Activated T-helper 1 cell treated with anti-CD3 and anti-CD28 coated beads, Interleukin-2, amount 50 U/mL, for 16 hours (primary cell): ENCODE results near the gene TIAM1.

Experiments used
- DNase-seq, 2 donors: peaks; one replicate each; pipeline ENCODE4 v3.0.0-alpha.2; 2020; ENCODE audit warnings: low read depth in 1 of 2, low spot score in 1 of 2

TIAM1 gene

DNA sequence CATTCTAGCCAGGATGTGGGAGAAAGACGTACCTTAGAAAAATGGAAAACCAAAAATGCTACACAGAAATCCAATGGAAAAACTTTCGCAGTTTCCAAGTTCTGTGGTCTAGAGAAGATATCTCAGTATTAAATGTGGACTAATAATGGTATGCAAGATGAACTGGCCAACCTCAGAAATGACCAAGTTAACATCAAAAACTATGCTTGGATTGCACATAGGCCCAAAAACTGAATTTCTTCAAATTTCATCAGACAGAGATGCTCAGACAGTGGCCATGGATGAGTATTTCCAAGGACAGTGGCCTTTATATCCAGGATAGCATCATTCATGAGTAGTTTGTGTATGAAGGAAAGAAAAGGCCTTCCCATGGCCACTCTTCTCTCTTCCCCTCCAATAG, 132.2 kb downstream of the TIAM1 start:
- no peak for DNase-seq

DNA sequence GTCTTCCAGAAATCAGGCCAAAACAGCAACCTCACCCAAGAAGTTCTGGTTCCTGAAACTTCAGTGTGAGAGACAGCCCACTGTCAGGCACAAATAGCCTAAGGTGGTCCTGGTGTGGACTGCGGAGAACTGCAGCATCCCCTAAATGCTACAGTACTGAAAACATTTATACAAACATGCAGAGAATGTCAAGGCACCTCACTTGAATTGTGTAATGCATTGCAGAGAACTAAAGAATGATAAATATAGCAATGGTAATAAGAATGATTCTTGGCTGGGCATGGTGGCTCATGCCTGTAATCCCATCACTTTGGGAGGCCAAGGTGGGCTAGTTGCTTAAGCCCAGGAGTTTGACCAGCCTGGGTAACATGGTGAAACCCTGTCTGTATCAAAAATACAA, 138.6 kb downstream of the TIAM1 start:
- no peak for DNase-seq

DNA sequence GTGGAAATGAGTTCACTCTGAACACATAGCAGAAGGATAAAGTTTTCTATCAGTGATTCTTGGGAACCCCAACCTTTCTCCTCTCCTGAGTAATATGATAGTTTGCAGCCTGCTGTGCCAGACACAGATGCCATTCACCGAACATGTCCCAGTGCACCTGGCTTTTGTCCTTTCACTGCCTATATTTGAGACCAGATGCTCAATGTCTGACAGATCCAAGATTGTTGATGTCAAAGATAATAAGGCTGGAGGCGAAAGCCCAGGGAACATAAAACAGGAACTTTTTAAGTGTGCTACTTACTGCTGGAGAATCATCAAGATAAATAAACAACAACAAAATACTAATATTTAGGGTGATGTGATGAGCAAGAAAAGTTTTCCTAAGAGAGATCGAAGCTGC, 139.3 kb downstream of the TIAM1 start:
- no peak for DNase-seq

DNA sequence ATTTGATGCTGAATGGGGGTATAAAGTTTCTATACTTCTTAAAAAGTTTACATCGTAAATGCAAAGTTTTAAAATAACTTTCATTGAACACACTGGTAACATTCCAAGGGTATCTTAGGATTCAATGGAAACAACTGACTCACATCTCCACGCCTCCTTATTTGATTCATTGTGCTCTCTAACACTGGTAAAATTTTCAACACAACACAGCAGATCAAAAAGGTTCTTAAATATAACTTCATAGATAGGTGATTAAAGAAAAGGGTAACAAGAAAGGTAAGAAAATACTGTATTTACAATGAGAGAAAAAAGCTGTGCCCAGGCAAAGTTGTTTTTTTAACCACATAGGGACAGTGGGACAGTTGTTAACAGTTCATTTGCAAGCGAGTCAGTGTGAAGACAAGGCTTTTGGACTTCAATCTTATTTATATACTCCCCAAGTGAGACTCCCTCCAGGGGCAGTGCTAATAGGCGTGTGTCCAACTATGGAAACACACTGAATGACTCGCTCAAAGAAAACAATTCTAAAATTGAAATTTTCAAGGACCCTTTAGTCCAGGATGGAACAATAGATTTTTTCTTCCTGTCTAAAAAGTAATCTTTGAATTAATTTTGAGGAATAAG, 140.5 kb downstream of the TIAM1 start:
- DNase-seq, result no peak

DNA sequence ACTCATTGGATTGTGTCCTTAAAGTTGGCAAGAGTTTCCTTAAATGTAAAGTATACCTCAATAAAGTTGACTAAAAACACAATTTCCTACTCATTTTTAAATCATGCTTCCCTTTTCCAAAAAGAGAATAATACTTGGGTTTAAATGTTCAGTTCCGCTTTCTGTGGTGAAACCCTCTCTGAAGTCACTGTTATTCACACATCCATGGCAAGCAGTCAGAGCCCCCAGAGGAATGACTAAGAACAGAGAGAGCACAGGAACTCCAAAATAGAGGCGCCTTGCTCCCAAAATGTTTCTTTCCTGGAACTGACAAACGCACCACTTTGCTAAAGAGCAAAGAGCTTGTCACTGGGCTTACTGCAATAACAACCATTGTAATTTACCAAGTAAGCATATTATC, 142.5 kb downstream of the TIAM1 start:
- DNase-seq, result no peak

DNA sequence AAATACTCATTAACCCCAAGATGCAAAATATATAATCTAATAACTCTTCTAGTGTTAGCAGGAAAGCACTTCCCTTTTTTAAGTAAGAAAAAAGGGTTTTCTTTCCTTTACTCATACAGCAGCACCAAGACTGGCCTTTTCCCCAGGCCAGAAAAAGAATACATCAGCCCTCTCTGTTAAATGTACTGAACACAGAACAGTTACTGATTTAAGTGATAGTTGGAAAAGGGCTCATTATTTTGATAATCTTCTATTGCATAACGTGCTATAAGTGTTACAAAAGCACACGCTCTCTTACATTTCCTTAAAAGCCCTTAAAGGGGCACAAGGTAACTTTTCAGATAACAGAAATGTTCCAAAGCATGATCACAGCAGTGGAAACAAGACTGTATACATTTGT, 142.9 kb downstream of the TIAM1 start:
- DNase-seq, result no peak

DNA sequence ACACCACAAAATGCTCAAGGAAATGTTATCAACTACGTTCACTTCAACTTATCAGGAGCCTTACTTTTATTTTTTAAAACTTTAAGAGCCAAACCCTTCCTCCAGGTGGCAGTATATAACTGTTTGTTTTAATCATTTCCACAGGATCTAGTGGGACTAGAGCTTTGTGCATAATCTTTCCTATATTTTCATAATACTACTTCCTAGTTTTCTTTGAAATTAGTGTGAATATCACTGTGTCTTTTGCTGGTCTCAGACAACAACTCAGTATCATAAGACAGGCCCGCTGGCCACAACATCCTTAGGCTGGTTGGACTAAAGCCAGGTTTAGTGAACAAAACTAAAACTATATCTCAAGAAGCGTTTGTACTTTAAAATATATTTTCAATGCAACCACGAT, 145.5 kb downstream of the TIAM1 start:
- no peak for DNase-seq

DNA sequence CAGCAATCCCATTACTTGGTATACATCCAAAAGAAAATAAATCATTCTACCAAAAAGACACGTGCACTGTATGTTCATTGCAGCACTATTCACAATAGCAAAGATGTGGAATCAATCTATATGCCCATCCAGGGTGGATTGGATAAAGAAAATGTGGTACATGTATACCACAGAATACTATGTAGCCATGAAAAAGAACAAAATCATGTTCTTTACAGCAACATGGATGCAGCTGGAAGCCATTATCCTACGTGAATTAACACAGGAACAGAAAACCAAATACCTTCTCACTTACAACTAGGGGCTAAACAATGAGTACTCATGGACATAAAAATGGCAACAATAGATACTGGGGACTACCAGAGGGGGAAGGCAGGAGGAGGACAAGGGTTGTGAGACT, 147.3 kb downstream of the TIAM1 start:
- no peak for DNase-seq

DNA sequence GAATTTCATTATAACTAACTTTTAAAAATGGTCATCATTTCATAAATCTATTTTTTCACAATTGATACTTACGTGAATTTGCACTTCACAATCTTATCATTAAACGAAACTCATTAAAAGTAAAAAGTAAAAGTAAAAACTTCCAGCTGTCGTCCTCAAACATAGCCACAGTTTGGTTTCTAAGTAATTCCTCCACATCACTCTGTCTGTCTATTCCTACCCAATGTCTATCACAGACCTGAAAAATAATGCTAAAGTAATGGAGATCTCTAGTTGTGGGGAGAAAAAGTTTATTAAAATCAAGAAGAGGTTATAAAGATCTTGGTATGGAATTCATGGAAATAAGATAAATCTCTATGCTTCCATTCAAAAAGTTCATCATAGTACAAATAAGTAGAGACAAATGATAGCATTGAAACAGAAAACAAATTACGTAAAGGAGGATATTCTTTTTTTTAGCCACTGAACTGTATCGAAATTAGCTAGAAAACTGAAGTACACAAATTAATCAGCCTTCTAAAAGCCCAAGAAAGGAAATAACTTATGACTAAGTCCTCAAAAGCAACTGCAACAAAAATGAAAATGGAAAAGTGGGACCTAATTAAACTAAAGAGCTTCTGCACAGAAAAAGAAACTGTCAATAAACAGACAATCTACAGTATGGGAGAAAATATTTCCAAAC, 148.6 kb downstream of the TIAM1 start:
- no peak for DNase-seq

DNA sequence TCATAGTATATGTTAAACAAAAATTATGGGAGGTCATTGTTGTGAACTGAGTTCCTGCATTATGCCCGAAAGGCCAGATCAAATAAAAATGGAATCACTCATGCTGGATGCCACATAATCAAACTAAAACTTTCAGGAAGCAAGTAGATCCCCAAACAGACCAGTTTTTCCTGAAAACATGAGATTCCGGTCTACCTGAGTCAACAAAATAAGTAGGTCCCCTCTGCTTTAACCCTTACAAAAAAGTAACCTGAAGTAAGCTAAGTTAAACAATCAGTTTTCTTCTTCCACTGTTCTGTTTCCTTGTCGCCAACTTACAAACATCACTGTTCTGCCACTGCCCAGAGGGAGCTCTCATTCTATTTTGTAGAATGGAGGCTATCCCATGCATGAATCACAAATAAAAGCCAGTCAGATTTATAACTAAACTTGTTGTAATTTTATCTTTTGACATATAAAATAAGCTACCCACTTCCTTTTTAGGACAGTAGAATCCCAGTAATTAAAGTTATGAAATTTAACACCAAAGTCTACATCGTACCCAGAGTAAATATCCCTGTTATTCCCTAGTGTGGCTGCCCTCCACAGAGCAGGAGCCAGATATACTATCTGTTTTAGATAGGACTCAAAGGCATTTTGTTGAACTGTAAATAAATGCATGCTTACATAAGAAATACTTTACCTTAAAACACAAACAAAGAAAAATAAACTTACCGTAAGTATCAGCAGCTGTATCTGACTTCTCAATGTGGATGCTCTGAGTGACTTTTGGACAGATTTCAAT, 149.4 kb downstream of the TIAM1 start:
- DNase-seq, result no peak

DNA sequence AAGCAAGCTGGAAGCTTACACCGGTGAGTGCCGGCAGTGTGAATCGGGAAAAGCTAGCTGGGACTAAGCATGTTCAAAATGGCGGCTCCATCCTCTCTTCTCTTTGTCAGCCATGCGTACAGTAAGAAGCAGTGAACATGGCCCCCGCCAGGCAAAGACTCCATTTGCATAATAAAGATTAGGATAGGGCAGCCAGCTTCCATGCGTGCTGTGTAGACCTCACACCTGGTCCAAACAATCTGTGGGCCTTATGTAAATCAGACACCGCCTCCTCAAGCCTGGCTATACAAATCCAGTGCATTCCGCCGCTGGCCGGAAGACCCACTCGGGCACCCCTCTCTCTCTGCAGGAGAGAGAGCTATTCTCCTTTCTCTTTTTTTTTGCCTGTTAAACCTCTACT, 150.3 kb downstream of the TIAM1 start:
- DNase-seq, result no peak

DNA sequence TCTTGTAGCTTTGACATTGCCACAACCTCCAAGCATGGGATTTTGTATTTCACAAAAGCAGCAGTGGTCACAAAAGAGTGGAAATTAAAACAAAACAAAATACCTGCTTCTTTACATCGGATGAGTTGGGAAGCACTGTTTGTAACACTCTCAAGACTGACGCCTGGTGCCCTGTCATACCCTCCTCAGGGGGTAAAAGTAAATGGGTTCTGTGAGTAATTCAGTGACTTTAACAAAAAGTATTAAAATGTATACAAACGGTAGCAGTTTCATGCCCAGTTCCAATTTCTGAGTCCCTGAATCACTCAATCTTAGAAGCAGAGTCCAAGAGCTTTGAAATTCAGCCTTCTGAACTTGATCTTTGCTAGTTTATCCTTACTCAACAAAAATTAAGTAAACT, 152.5 kb downstream of the TIAM1 start:
- no peak for DNase-seq

DNA sequence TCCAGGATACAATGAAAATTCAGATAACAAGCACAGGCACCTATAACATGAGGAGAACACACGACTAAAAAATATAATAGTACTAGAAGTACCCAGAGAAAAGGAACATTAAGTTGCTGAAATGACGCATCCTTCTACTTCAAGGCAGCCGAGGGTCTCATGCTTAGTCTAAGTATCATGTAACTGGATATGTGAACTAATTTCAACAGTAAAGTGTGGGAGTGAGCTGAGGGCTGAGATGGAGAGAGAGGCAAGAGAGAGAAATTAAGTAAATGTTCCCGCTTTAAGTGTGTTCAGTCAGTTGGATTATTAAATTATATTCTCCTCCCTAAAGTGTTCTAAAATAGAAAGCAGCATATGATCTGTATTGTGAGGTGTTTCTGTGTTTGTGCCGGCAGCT, 153.5 kb downstream of the TIAM1 start:
- no peak for DNase-seq

DNA sequence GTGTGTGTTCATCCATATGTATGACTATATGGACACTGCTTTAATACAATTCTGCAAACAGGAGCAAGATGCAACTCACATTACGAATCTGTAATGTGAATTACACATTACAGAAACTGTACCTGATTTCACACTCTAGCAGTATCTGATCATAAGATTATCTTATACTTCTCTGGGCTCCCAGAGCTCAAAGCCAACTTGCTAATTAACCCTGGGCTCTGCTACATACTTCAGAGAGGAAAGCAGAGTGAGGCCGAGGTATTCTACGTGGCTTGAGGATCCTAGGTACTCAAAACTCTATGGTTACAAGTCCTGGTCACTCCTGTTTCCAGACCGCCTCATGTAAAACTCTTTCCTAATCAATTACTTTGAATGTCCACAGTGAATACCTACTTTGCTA, 156.6 kb downstream of the TIAM1 start:
- DNase-seq, result no peak

DNA sequence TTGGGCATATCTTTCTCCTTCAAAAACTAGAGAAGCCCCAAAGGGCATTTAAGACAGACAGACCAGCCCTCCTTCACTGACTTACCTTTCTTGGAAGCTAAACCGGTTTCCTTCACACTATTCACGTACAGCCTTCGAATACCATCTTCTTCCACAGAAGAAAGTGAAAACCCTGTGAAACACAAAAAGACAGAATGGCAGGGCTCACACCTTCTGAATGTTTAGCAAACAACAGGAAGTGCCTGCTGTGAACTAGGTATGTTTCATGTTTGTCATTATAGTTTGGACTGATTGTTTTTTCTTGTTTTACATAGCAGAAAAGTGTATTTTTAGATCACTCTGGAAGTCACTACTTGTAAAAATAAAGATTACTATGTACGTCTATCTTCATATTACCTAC, 157.1 kb downstream of the TIAM1 start:
- no peak for DNase-seq

DNA sequence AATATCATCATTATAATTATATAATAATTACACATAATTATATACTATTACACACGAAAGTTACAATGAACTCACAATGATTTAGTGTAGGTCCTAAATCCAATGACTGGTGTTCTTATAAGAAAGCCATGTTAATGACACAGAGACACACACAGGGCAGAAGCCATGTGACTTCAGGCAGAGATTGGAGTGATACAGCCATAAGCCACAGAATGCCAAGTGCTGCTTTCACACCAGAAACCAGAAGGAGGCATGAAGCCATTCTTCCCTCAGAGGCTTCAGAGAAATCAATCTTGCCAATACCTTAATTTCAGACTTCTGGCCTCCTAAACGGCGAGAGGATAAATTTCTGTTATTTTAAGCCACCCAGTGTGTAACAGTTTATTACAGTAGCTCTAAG, 158.4 kb downstream of the TIAM1 start:
- no peak for DNase-seq

DNA sequence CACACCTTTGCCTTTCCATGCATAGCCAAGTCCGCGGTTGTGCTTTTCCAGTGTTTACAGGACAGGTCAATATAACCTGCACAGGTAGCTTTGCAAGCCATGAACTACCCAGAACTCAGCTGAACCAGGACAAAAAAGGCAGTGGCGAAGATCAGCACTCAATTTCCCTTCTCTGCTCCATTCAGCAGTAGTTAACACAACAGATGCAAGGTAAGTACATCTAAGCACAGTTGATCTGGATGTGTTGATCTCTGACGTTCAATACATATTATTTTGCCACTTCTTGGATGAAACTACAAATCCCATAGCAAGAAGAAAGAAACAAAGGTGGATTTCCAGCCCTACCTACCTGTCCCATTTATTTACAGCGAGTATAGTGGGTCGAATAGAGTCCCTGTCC, 159.2 kb downstream of the TIAM1 start:
- DNase-seq, result no peak

DNA sequence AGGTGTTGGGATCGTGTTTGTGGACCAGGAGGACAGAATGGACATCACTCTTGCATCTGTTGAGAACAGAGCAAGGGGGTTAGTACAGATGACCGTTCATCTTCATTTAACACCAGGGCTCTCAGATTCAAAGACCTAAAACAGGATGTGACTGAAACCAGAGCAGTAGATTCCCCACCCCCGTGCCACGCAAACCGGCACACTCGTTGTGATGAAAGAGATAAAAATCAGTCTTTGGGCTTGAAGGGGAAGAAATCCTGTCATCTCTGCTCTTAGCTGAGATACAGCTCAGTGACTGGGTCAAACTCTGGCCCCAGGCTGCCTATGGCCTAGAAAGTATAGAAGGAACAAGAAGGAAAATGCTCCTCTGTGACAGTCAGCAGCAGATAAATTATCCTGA, 159.6 kb downstream of the TIAM1 start:
- DNase-seq, result peak; percentile 33 to 50

DNA sequence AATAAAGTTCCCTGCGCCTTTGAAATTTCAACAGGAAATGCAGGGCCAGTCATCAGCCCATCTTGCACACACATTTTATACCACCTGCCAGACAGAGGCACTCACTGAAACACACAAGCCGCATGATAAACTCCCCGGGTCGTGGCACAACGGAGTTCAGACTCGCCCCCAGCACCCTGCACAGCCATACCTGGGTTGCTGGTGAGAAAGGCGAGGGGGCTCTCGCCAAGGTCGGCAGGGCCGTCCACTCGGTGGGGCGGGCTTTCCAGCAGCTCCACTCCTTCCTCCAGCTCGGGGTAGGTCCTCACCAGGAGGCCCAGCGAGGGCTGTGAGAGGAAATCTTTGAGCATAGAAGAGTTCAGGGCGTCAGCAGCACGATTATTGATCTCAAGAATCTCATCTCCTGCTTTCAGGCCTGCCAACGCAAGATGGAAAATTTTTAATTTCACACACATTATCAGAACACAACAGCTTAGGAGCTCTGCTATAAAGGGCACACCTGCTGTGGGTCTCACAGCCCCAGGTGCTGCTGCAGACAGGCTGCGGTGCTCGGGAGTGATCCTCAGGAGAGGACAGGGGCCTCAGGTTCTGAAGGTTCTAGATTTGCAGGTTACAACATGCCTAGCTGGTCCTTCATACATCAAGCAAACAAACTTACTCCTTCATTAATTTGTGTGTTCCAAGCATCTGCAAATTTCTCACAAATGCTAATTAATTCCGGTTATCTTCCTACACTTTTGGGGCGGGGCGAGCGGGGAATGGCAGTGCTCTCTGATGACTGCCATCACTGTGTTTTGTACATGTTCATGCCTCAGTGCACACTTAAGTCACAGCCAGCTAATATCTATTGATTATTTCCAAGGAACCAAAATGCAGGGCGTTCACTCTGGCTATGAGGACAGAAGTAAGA, 161.6 kb downstream of the TIAM1 start:
- DNase-seq, result peak; percentile 27 to 30

DNA sequence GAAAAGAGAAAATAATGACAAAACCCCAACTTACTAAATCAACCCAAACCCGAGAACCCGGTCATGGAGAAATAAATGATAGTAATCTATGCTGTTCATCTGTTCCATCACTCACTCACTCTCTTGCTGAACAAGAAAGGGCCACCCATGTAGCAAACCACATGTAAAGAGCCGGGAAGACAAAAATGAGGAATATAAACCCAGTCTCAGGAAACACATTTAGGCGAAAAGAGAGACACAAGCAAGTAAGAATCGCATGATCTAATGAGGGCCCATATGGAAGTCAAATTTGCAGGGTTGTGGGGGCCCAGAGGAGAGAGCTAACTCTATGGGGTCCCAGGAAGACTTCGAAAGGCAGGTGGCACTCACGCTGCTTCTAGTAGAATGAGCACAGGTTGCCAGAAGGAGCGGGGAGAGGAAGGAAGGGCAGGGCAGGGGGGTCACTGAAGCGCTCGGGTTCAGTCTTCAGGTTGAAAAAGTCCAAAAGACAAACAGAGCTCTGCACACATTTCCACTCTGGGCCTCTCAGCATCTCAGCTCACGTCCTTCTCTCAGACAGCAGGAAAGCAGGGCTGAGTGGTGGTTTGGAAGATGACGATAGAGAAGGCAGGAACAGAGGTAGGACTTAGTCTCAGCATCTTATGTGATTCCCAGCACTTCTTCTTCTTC, 162.8 kb downstream of the TIAM1 start:
- no peak for DNase-seq
